ENCODE measurements around the gene KRTAP9-7. TPM values are rescaled to one million over a fixed set of nuclear protein-coding genes. Genes with fewer than 3 reads are reported as not detected.

The KRTAP9-7 gene
- total RNA-seq, 5 donors from 2014 or later (not counting 1 experiment from before 2014, with no cell fraction given), result not detected

GRCh38 chr17:41287050-41287449, 11.6 kb downstream of the KRTAP9-7 start:
- WGBS (ENCODE audit: insufficient coverage), result no CpG with 5 or more reads among the region's 3 CpGs
- ATAC-seq (replicated peaks in 1 of 4), result no peak
- no peak for DNase-seq
- no peaks in the 10 kb centered on the region for H3K27me3 ChIP-seq (replicated peaks in 1 of 2; ENCODE audit: control insufficient read depth in 2 of 2, extremely low read depth in 1 of 2, insufficient read depth in 2 of 2, low read length in 1 of 2)
- no peak overlapping the region for H3K4me3 ChIP-seq (ENCODE audit: control insufficient read depth in 1 of 2, extremely low read depth in 1 of 2, low read length in 1 of 2)
- H3K27ac ChIP-seq (ENCODE audit: low read length), result no peak overlapping the region
- H3K27me3 Mint-ChIP-seq, result no peaks in the 10 kb centered on the region
- ChIA-PET CTCF (interaction anchor here in 1 of 2 donors (0.7 kb wide), 1 partner anchor 1068 kb away, joined by 3 read pairs; no protein-coding TSS in a partner anchor), POLR2A (no interaction called here)
- no peaks in the 10 kb centered on the region for H3K36me3 Mint-ChIP-seq
- peaks cover 16 to 19% (median 18%) of the 10 kb centered on the region in 3 donors for H3K4me1 Mint-ChIP-seq
- no peaks in the 10 kb centered on the region for H3K9me3 Mint-ChIP-seq
- H3K36me3 ChIP-seq (ENCODE audit: control insufficient read depth in 2 of 2, extremely low read depth in 1 of 2, insufficient read depth in 1 of 2, low read length in 1 of 2), result no peaks in the 10 kb centered on the region
- H3K4me1 ChIP-seq (ENCODE audit: control insufficient read depth in 1 of 2, extremely low read depth in 1 of 2, insufficient read depth in 2 of 2, low read length in 2 of 2), result peaks cover 5% of the 10 kb centered on the region in 2 experiments
- no peak overlapping the region for H3K27ac Mint-ChIP-seq
- H3K4me3 Mint-ChIP-seq, result no peak overlapping the region
- no peaks in the 10 kb centered on the region for H3K9me3 ChIP-seq

GRCh38 chr17:41294016-41294415, 18.5 kb downstream of the KRTAP9-7 start:
- peaks cover 0 to 4% of the 10 kb centered on the region in 2 donors for H3K27me3 Mint-ChIP-seq
- no peaks in the 10 kb centered on the region for H3K9me3 ChIP-seq
- POLR2A ChIA-PET, result no interaction called here

GRCh38 chr17:41296846-41297245, 21.3 kb downstream of the KRTAP9-7 start:
- peaks cover 0 to 7% of the 10 kb centered on the region in 2 experiments for H3K27me3 ChIP-seq (replicated peaks in 1 of 2; ENCODE audit: control insufficient read depth in 2 of 2, extremely low read depth in 1 of 2, insufficient read depth in 2 of 2, low read length in 1 of 2)
- H3K4me3 ChIP-seq (ENCODE audit: control insufficient read depth in 1 of 2, extremely low read depth in 1 of 2, low read length in 1 of 2), result no peak overlapping the region
- Mint-ChIP-seq H3K27ac (no peak overlapping the region), H3K9me3 (peaks cover 0 to 9% (median 5%) of the 10 kb centered on the region in 3 donors), H3K4me3 (no peak overlapping the region), H3K36me3 (peaks cover 3% of the 10 kb centered on the region), H3K27me3 (peaks cover 0 to 4% of the 10 kb centered on the region in 2 donors), H3K4me1 (peaks cover 9 to 12% (median 9%) of the 10 kb centered on the region in 3 donors)
- no peak overlapping the region for H3K27ac ChIP-seq (ENCODE audit: low read length)
- WGBS (ENCODE audit: insufficient coverage), result no CpG with 5 or more reads among the region's 1 CpG
- no peaks in the 10 kb centered on the region for H3K36me3 ChIP-seq (ENCODE audit: control insufficient read depth in 2 of 2, extremely low read depth in 1 of 2, insufficient read depth in 1 of 2, low read length in 1 of 2)
- no peak for ATAC-seq (replicated peaks in 1 of 4)
- ChIA-PET POLR2A (no interaction called here), CTCF (no interaction called here)
- DNase-seq, result no peak
- H3K4me1 ChIP-seq (ENCODE audit: control insufficient read depth in 1 of 2, extremely low read depth in 1 of 2, insufficient read depth in 2 of 2, low read length in 2 of 2), result peaks cover 0 to 4% of the 10 kb centered on the region in 2 experiments
- no peaks in the 10 kb centered on the region for H3K9me3 ChIP-seq

More at GRCh38 chr17:41294016-41294415, 18.5 kb downstream of the KRTAP9-7 start:
- CTCF ChIA-PET, result interaction anchor here in 1 of 2 donors (0.7 kb wide), 2 partner anchors 11 to 98 kb away, joined by 3 read pairs; no protein-coding TSS in a partner anchor
- Mint-ChIP-seq H3K9me3 (no peaks in the 10 kb centered on the region), H3K27ac (no peak overlapping the region), H3K4me3 (no peak overlapping the region), H3K36me3 (no peaks in the 10 kb centered on the region), H3K4me1 (no peaks in the 10 kb centered on the region)
- Histone ChIP-seq H3K27me3 (replicated peaks in 1 of 2; ENCODE audit: control insufficient read depth in 2 of 2, extremely low read depth in 1 of 2, insufficient read depth in 2 of 2, low read length in 1 of 2) (peaks cover 0 to 7% of the 10 kb centered on the region in 2 experiments), H3K4me1 (ENCODE audit: control insufficient read depth in 1 of 2, extremely low read depth in 1 of 2, insufficient read depth in 2 of 2, low read length in 2 of 2) (no peaks in the 10 kb centered on the region), H3K4me3 (ENCODE audit: control insufficient read depth in 1 of 2, extremely low read depth in 1 of 2, low read length in 1 of 2) (no peak overlapping the region), H3K36me3 (ENCODE audit: control insufficient read depth in 2 of 2, extremely low read depth in 1 of 2, insufficient read depth in 1 of 2, low read length in 1 of 2) (no peaks in the 10 kb centered on the region), H3K27ac (ENCODE audit: low read length) (no peak overlapping the region)
- WGBS (ENCODE audit: insufficient coverage), result 75% methylated on average over 1 of the region's 1 CpG
- DNase-seq (no peak), ATAC-seq (replicated peaks in 1 of 4) (no peak)

- Mint-ChIP-seq H3K27me3 (no peaks in the 10 kb centered on the region), H3K36me3 (peaks cover 3% of the 10 kb centered on the region), H3K4me3 (no peak overlapping the region), H3K27ac (no peak overlapping the region), H3K9me3 (peaks cover 0 to 9% (median 5%) of the 10 kb centered on the region in 3 donors), H3K4me1 (peaks cover 12 to 15% (median 12%) of the 10 kb centered on the region in 3 donors)
- no peaks in the 10 kb centered on the region for H3K36me3 ChIP-seq (ENCODE audit: control insufficient read depth in 2 of 2, extremely low read depth in 1 of 2, insufficient read depth in 1 of 2, low read length in 1 of 2)
- ATAC-seq (replicated peaks in 1 of 4) (no peak), DNase-seq (no peak)
- 91% methylated on average over 10 of the region's 20 CpGs for WGBS (ENCODE audit: insufficient coverage)
- H3K4me1 ChIP-seq (ENCODE audit: control insufficient read depth in 1 of 2, extremely low read depth in 1 of 2, insufficient read depth in 2 of 2, low read length in 2 of 2), result peaks cover 0 to 6% of the 10 kb centered on the region in 2 experiments
- H3K27ac ChIP-seq (ENCODE audit: low read length), result no peak overlapping the region
- H3K27me3 ChIP-seq (replicated peaks in 1 of 2; ENCODE audit: control insufficient read depth in 2 of 2, extremely low read depth in 1 of 2, insufficient read depth in 2 of 2, low read length in 1 of 2), result peaks cover 0 to 7% of the 10 kb centered on the region in 2 experiments
- CTCF ChIA-PET, result no interaction called here
- no peaks in the 10 kb centered on the region for H3K9me3 ChIP-seq
- H3K4me3 ChIP-seq (ENCODE audit: control insufficient read depth in 1 of 2, extremely low read depth in 1 of 2, low read length in 1 of 2), result no peak overlapping the region
- POLR2A ChIA-PET, result no interaction called here
These were observed 23.1 kb downstream of the KRTAP9-7 start for GRCh38 chr17:41298458-41299135.

GRCh38 chr17:41301204-41301790, 25.8 kb downstream of the KRTAP9-7 start:
- H3K27ac Mint-ChIP-seq, result peak overlapping the region in 1 of 2 donors; percentile 45
- WGBS (ENCODE audit: insufficient coverage), result 52% methylated on average over 4 of the region's 5 CpGs

More at GRCh38 chr17:41301204-41301790, 25.8 kb downstream of the KRTAP9-7 start:
- Histone ChIP-seq H3K27ac (ENCODE audit: low read length) (no peak overlapping the region), H3K27me3 (replicated peaks in 1 of 2; ENCODE audit: control insufficient read depth in 2 of 2, extremely low read depth in 1 of 2, insufficient read depth in 2 of 2, low read length in 1 of 2) (peaks cover 0 to 7% of the 10 kb centered on the region in 2 experiments), H3K36me3 (ENCODE audit: control insufficient read depth in 2 of 2, extremely low read depth in 1 of 2, insufficient read depth in 1 of 2, low read length in 1 of 2) (no peaks in the 10 kb centered on the region), H3K4me1 (ENCODE audit: control insufficient read depth in 1 of 2, extremely low read depth in 1 of 2, insufficient read depth in 2 of 2, low read length in 2 of 2) (peaks cover 0 to 6% of the 10 kb centered on the region in 2 experiments), H3K9me3 (no peaks in the 10 kb centered on the region), H3K4me3 (ENCODE audit: control insufficient read depth in 1 of 2, extremely low read depth in 1 of 2, low read length in 1 of 2) (no peak overlapping the region)
- DNase-seq, result no peak
- no peak for ATAC-seq (replicated peaks in 1 of 4)
- Mint-ChIP-seq H3K36me3 (peaks cover 3% of the 10 kb centered on the region), H3K4me1 (peaks cover 15 to 25% (median 19%) of the 10 kb centered on the region in 3 donors), H3K9me3 (peaks cover 0 to 9% (median 5%) of the 10 kb centered on the region in 3 donors), H3K4me3 (no peak overlapping the region), H3K27me3 (no peaks in the 10 kb centered on the region)
- ChIA-PET CTCF (interaction anchor here in 1 of 2 donors (0.6 kb wide), 1 partner anchor 148 kb away, joined by 3 read pairs; no protein-coding TSS in a partner anchor), POLR2A (interaction anchor here in 1 of 2 donors (0.6 kb wide), 1 partner anchor 86 kb away, joined by 4 read pairs; no protein-coding TSS in a partner anchor)
